ENCODE results near the gene AKT1.
"Not testable (repeated sequence)": the region's sequence is repeated elsewhere in the genome, so short reads cannot be mapped to it uniquely, and the experiment has no call there.

Gene AKT1

DNA sequence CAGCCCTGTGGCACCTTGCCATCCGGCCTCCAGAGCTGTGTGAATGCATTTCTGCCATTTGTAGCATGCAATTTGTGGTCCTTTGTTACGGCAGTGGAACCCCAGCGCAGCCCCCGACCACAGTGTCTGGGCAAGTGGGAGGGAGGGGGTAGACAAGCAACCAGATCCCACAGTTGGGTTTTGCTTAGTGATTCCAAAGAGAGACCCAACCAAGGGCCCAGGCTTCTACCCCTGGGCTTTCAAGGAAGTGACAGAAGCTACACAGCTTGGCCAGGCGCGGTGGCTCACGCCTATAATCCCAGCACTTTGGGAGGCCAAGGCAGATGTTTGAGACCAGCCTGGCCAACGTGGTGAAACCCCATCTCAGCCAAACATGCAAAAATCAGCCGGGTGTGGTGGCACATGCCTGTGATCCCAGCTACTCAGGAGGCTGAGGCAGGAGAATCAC is 23.2 kb upstream of the AKT1 start:
- DNase-seq, result no peak

DNA sequence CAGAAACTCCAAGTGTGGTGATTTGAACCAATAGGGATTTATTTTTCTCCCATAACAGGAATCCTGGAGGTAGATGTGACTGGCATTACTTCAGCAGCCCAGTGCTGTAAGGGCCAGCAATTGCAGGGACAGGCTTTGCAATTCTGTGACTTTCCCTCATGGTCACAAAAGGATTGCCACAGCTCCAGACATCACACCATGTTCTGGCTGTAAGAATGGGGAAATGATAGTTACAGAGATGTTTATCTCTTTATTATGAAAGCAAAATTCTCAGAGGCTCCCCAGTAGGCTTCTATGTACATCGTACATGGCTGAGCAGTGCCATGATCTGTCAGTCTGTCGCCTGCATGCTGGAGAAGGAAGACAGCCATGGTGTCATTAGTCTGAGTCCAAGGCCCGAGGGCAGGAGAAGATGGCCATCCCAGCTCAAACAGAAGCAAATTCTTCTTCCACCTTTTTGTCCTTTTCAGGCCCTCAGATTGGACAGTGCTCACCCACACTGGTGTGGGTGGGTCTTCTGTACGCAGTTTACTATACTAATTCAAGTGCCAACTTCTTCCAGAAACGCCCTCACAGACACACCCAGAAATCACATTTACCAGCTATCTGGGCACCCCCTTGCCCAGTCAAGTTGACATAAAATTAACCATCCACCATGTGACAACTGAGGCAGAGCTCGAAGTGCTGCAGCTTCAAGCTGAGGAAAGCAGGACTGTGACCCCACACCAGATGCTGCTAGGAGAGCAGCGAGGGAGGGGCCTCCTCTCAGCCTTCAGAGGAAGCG is 22.6 kb upstream of the AKT1 start:
- no peak for DNase-seq

DNA sequence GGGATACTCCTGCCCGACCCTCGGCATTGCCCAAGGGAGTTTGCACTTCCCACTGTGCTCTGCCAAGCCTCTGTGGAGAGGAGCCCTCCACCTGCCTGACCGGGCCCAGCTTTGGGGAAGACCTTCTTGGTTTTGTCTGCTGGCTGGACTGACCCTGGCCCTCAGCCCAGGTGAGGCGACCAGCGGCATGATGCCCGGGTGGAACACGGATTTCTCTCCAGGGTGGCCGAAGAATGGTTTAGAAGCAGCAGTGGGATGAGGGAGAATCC is 21.0 kb upstream of the AKT1 start:
- DNase-seq, result no peak

DNA sequence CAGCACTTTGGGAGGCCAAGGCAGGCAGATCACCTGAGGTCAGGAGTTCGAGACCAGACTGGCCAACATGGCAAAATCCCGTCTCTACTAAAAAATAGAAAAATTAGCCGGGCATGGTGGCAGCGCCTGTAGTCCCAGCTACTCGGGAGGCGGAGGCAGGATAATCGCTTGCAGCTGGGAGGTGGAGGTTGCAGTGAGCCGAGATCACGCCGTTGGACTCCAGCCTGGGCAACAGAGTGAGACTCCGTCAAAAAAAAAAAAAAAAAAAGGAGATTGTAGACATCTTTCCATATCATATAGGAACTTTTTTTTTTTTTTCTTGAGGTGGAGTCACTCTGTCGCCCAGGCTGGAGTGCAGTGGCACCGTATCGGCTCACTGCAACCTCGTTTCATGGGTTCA is 19.2 kb upstream of the AKT1 start:
- DNase-seq, result not testable (repeated sequence)

DNA sequence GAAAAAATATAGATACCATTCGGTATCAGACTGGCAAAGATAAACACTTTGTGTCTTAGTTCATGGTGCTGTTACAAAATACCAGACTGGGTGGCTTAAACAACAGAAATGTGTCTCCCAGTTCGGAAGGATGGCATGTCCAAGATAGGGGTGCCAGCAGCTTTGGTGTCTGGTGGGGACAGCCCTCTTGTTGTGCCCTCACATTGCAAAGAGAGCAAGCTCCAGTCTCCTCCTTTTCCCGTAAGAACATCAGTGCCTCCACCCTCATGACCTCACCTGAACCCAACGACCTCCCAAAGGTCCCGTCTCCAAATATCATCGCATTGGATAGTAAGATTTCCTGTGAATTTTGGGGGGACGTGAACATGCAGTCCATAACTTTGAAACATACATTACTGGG is 17.7 kb upstream of the AKT1 start:
- no peak for DNase-seq

DNA sequence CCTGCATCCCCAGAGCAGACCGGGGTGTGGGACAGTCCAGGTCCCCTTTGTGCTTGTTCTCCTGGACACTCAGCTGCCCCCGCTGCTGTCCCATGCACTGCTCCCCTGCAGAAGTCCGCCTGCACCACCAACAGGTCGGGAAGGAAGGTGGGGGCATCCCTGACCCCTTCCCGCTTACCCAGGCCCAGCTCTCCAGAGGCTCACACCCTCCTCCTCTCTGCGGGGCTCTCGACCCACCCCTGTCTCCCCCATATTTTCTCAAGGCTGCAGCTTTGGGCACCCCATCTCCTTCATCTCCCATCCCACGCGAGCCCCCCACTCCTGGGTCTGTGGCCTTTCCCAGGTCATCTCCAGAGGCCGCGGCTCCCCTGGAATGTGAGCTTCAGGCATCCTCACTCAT is 14.8 kb upstream of the AKT1 start:
- no peak for DNase-seq

DNA sequence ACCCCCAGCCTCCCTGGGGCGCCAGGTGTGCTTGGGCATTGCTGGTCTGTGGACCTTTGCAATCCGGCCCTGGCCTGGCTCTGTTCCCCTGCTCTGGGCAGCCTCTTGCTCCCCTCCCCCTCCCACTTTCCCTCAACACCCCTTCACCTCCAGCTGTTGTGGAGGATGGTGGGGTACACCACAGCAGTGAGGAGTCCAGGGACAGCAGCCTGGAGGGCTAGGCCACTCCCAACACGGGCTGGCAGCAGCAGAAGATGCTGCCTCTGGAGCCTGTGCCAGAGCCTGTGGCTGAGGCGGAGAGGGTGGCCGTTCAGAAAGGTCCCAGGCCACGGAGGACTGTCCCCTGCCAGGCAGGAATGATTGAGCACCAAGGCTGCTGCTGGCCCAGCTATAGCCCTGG is 12.9 kb upstream of the AKT1 start:
- no peak for DNase-seq

DNA sequence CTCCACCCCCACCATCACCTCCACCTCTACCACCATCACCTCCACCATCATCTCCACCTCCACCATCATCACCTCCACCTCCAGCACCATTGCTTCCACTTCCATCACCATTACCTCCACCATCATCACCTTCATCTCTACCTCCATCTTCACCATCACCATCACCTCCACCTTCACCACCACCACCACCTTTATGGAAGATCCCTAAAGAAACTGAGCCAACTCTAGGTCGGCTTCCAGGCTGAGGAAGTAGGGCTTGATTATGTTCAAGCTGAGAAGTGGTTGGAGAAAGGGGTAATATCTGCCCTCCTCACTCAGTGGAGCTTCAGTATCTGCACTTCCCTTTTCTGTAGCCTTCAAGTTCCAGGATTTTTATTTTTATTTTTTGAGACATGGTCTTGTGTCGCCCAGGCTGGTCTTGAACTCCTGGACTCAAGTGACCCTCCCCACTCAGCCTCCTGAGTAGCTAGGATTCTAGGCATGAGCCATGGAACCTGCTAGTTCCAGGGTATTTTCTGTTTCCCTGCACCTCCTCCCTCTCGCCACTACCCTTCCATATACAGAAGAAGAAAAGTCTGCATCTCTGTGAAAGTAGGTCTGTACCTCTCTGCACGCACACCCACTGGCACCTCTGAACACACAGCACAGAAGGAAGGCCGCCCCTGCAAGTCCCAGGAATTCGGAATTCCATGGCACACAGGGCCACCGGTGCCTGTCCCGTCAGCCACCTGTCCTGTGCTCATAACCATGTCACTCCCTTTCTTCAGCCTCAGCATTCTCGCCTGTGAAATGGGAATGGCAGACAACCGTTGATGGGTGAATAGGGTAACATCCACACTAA is 11.3 kb upstream of the AKT1 start:
- DNase-seq, result no peak

DNA sequence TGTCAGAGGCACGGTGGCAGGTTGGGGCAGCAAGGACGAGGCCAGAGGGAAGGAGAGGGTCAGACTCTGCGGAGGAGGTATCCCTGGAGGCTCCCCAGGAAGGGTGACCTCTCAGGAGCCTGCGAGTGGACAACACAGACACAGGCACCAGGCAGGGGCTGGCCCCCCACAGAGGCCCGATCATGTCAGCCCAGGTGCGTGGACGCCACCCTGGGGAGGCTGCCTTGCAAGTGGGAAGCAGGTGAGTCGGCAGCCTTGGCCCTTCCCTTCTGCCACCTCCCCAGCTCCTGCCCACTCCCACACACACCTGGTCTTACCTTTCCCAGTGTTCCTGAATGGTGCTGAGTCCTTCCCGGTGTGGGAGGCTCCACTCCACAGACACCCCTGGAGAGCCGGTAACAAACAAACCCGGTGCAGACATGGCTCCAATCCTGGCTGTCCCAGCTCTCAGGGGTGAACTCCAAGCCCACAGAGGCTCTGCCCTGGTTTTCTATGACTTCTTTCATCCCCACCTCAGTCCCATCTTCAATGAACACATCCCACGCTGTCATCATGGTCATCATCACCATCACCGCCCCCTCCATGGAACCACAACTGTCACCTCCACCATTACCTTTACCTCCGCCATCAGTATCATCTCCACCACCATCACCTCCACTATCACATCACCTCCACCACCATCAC is 10.5 kb upstream of the AKT1 start:
- DNase-seq, result no peak

DNA sequence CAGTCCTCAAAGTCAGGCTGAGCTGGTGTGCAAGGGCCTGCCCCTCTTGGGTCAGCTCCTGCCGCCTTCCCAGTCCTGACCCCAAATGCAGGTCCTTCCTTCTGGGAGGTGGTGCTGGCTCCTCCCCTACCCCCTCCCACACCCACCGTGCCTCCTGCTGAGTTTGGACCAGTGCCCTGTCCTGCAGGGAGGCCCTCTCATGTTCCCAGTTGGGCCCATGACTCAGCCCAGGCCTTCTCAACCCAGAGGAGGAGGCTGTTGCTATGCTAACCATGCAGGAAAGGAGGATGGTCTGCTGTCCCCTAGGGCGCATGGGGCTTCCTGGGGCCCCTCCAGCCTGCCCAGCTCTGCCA is 9.8 kb upstream of the AKT1 start:
- DNase-seq, result no peak

DNA sequence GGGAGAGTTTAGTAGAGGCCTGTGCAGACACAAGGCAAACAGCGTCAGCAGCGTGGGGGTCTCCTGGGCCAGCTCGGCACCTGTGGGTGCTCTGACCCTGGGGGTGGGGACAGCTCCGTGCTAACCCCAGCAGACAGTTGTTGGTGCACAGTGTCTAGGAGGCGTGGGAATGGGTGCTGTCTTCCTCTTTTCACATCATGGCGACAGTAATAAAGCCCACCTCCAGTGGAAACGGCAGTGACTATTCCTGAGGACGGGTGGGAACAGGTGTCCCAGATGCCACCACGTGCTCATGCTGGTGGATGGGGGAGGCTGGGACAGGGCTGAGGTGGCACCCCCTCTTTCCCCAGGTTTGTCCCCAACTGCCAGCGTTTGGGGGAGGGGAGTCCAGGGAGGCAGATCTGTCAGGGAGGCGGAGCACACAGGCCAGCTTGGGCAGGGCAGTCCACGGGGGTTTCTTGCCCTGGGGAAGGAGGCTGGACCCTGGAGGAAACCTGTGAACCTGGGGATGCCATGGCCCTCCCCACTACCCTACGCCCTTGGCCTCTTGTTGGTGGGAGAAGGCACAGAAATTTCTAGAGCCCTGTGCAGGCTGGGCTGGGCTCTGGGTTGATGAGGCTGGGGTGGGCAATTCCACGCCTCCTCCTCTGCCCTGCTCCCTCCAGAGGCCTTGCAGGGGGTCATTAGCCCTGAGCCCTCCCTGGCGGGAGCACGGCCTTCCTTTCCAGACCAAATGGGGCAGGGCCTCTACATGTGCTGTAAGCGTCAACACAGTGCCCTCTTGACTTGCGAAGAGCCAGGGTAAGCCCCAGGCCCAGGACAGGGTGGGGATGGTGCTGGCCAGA is 9.2 kb upstream of the AKT1 start:
- DNase-seq, result no peak

DNA sequence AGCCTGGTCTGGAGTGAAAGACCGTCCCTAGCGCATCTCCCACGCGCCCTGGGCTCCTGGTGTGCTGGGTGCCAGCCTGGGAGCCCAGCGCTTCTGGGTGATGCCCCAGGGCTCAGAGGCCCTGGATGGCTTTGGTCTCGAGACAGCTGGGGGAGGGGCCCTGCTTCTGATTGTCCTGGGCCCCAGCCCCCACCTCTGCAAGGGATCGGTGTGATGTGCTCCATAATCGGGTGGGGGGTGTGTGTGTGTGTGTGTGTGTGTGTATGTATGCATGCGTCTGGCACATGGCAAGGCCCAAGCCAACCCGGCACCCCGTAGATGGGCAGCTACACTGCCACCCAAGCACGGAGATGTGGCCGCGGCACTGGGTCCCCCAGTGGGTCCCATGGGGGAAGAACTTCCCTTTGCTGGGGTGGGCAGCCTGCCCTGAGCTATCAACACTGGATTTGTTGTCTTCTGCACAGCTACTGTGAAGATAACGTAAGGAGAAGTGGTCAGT is 8.4 kb upstream of the AKT1 start:
- DNase-seq, result no peak

DNA sequence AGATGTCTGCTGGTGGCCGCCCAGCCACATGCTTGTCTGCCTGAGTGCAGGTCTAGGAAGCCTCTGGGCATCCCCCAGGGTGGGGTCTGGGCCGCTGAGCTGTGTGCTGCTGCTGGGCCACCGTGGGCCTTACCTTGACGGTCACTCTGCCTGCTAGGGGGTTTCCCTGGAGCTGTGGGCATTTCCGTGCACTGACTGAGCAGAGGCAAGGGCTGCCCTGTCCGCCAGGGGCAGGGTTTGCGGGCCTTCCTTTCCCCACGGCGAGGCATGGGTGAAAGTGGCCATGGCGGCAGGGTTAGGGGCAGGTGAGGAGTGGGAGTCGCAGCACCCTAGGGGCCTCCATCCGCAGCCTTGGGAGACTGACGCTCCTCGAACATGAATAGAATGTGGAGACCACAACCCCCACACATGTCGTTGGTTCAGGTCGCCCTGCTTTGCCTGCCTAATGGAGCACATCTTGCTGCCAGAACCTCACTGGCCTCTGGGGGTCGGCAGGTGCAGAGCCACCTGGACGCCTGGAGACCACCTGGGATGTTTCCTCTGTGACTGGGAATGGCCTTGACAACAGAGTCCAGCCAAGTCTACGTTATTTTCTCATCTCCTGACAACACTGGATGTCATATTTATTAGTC is 7.8 kb upstream of the AKT1 start:
- no peak for DNase-seq

DNA sequence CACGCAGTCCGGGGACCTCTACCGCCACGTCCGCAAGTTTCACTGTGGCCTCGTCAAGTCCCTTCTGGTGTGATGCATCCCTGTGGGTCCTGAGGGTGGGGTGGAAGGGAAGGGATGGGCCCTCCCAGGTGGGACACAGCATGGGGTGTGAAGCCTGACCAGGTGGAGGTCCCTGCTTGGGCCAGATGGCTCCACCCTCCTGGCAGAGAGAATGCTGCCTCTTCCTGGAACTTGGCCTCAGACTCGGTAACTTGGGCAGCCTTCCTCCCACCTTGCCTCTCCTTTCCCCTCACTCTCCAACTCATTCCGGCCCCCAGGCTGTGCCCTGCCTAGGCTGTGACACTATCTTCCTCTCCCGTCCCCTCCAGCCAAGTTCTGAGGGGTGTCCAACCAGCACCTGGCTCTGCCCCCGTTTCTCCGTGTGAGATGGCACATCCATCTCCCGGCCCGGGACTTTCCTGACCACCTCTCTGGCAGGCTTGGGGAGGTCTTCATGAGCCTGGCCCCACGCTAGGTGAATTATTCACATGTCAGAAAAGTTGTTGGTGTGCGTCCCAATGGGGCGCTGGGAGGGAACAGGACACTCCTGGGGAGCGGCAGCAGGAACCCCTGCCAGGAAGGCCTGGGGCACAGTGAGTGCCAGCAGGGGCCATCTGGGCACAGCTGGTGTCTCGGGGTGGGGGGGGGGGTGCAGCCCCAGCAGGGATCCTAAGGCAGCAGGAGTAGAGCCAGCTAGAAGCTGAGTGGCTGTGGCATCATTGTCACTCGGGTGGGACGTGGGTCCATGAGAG is 7.0 kb upstream of the AKT1 start:
- no peak for DNase-seq

DNA sequence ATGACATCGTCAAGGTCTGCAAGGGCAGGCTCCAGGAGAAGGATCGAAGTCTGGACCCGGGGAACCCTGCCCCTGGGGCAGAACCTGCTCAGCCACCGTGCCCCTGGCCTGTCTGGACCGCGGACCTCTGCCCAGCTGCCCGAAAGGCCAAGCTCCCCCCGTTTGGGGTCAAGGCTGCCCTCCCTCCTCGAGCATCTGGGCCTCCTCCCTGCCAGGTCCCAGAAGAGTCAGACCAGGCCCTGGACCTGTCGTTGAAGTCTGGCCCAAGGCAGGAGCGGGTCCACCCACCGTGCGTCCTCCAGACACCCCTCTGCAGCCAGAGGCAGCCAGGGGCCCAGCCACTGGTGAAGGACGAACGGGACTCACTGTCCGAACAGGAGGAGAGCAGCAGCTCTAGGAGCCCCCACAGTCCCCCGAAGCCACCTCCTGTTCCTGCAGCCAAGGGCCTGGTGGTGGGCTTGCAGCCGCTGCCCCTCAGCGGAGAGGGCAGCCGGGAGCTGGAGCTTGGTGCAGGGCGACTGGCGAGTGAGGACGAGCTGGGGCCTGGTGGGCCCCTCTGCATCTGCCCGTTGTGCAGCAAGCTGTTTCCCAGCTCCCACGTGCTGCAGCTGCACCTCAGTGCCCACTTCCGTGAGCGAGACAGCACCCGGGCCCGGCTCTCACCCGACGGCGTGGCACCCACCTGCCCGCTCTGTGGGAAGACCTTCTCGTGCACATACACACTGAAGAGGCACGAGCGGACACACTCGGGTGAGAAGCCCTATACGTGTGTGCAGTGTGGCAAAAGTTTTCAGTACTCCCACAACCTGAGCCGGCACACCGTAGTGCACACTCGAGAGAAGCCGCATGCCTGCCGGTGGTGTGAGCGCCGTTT is 6.2 kb upstream of the AKT1 start:
- no peak for DNase-seq

DNA sequence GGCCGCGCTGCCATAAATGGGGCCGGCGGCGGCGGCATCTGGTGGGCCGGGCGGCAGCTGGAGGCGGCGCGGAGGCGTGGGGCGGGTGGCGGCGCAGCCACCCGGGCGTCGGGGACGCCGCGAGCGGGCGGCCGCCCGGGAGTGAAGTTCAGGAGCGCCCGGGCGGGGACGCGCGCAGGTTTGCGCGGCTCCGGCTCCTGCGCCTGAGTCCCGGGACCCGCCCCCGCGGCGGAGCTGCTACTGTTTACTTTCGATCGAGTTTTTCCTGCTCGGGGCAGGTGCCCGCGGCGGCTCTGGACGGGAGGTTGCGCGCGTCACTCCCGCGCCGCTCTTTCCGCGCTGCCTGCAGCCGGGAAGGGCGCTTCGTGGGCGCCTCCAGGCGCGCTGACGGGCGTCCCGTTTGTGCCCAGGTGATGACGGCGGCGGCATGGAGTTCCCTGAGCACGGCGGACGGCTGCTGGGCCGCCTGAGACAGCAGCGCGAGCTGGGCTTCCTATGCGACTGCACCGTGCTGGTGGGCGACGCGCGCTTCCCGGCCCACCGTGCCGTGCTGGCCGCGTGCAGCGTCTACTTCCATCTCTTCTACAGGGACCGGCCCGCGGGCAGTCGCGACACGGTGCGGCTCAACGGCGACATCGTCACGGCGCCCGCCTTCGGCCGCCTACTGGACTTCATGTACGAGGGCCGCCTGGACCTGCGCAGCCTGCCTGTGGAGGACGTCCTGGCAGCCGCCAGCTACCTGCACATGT is 5.4 kb upstream of the AKT1 start, which contains the start of gene ZBTB42:
TSS of gene ZBTB42 (plus strand) at position 331 of the 749 bp plus-strand sequence. CDS start at position 428, 97 bp downstream.
- peak; percentile 69 for DNase-seq

DNA sequence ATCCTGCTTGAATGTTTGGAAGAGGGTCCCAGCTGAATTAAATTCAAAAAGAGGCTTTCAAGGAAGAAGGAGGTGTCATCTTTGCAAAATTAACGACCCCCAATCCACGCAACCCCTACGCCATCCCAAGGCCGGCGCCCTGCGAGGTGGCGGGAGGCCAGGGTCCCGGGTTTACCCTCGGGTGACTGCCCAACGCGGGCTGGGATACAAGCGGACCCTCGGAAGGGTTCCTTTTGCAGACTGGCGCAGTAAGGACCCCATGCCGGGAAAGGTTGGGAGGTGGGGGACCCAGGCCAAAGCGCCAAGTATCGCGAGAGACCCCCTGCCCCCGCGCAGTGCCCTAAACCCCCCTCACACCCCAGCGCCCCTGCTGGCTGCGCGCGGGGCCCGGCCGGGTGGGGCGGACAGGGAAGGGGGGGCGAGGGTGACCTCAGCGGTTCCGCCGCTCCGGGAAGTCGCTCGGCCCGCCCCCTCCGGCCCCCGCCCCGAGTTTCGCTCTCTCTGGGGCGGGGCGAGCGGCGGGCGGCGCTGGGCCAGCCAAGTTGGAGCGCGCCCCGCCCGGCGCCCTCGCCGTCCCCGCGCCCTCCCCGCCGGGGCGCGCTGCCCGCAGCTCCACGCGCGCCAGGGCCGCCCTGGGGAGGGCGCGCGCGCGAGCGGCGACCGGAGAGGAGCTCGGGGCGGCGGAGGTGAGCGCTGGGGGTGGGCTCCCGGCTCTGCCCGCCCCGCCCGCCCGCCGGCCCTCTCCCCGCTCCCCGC is 4.6 kb upstream of the AKT1 start:
- DNase-seq, result peak; percentile 79

DNA sequence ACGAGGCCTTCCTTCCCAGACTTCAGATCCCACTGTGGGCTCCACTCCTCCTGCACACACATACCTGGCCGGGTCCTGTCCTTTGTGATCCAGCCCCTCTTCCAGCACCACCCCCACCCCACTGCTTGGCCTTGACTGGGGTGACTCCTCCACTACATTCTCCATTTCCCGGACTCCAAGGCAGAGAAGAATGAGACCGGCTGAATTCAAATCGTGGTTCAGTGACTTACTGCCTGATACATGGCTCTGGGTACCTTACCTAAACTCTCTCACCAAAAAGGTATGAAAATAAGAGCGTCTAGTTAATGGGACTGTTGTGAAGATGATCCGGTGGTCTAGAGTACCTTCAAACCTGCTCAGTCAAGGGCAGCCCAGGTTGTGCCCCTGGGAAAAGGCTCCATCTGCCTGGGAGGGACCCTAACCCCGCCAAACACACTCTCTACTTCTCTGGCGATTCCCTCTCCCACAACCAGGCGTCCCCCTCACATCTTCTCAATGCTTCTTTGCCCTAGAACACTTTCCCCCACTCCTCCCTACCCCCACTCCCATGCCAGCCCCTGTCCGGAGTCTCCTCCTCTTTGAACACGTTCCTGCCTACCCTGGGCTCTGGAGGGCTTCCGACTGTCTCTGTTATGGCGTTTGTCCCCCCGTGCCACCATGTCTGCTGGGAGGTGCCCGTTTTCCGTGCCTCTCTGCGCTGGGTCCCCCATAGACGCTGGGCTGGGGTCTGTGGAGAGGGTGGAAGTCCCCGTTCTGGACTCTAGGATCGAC is 3.9 kb upstream of the AKT1 start:
- no peak for DNase-seq

Measured in activated CD4-positive, alpha-beta T cell treated with anti-CD3 and anti-CD28 coated beads, Interleukin-2, Interleukin-6, amounts not matched to agents 100 ng/mL and 50 ng/mL, durations not matched to agents 16 hours and 8 hours (primary cell).